ENCODE measurements around the gene NF1. TPM values are rescaled to one million over a fixed set of nuclear protein-coding genes. Genes with fewer than 3 reads are reported as not detected.

Gene NF1
- total RNA-seq, 4 donors from 2014 or later, result 61.4 to 81.2 (median 66.6) TPM

DNA sequence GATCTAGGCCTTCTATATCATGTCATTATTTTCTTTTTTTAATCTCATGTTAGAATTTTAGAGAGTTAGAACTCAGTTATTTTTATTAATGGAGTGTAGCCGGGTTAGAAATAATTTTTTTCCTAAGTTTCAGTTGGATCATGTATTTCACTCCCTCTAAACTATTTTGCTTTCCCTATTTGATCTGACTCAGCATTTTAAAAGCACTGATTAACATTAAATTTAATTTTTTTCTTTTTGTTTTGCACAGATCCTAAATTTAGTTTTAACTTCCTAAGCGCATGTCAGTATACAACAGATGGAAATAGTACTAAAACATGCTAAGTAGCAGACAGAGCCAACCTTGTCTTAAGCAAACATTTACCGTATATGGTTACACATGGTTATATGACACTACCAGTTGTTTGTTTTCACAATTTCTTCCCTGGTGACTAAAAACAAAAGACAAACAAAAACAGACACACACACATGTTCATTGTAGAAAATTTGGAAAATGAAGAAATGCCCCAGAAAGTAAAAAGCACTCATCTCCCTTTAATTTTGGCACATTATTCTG lies 263.1 kb downstream of the NF1 start:
- TF ChIP-seq, protein P1, sequence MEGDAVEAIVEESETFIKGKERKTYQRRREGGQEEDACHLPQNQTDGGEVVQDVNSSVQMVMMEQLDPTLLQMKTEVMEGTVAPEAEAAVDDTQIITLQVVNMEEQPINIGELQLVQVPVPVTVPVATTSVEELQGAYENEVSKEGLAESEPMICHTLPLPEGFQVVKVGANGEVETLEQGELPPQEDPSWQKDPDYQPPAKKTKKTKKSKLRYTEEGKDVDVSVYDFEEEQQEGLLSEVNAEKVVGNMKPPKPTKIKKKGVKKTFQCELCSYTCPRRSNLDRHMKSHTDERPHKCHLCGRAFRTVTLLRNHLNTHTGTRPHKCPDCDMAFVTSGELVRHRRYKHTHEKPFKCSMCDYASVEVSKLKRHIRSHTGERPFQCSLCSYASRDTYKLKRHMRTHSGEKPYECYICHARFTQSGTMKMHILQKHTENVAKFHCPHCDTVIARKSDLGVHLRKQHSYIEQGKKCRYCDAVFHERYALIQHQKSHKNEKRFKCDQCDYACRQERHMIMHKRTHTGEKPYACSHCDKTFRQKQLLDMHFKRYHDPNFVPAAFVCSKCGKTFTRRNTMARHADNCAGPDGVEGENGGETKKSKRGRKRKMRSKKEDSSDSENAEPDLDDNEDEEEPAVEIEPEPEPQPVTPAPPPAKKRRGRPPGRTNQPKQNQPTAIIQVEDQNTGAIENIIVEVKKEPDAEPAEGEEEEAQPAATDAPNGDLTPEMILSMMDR (IDR thresholded peaks at IDR 0.05; ENCODE audit: low read depth), result no peak

DNA sequence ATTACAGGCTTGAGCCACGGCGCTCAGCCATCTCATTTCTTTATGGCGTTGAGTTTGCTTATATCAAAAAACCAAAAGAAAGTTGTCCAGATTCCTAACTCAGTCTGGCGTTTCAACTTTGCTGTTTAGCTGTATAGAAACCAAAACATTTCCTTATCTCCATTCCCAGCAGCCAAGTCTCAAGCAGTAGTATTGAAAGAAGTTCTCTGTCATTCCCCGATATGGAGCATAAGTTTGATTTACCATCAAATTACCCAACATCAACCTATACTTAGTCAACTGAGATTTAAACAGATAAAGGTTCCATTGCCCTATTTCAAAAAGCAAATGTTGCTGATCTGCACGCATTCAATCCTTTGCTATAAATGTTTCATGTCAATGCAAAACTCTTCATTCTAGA lies 269.2 kb downstream of the NF1 start:
- TF ChIP-seq, protein P1 (IDR thresholded peaks at IDR 0.05; ENCODE audit: low read depth), result no peak

DNA sequence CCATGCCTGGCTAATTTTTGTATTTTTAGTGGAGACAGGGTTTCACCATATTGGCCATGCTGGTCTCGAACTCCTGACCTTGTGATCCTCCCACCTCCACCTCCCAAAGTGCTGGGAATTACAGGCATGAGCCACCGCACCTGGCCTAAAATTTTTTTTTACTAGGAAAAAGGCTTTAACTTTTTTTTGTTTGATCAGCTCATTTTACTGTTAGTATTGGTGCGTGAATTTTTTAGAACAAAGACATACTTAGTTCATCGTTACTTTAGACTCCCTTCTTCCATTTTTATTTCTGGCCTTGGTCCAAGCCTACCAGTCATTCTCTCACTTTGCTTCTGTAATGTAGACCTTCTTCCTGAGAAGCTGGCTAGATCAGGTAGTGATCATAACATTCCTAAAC lies 271.3 kb downstream of the NF1 start:
- TF ChIP-seq, protein P1 (IDR thresholded peaks at IDR 0.05; ENCODE audit: low read depth), result no peak

DNA sequence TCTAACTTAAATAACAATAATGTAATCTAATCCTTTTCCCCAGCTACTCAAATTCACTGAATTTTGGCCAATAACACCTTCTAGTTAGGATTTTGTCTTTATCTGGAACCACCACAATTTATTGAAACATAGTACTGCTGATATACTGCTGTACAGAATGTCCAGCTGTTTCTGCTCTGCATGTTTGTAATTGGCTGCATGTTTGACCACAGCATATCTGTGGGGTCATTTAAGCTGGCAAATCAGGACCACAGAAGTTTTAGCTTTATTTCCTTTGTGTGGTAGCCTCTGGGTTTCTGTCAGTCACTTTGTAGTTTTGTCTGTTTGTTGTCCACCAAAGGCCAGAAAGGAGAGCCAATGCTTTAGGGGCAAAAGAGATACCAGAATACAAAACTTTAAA lies 274.5 kb downstream of the NF1 start:
- TF ChIP-seq, protein P1 (IDR thresholded peaks at IDR 0.05; ENCODE audit: low read depth), result no peak

DNA sequence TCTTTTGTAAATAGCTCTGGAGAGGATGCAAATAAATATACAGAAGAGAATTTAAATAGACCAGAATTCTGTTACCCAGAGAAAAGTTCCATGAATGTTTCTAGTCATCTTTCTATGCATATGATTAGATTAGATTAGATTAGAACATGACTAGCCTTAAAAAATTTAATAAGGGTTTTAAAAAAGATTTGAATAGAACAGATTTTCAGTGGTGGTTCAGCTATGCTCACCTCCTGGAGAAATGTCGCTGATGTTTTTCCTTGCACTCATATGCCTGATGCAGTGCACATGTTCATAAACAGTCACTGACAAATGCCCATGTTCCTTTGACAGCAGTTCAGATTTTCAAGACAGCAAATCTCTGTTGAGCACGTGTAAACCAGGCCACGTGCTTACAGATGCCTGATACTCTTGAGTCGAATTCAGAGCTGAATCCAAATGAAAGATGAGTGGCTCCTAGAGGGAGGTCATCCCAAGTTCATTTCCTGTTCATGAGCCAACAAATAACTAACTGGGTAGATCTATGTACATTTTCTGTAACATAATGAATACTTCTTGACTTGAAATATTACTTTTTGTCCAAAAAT lies 276.8 kb downstream of the NF1 start:
- TF ChIP-seq, protein P1 (IDR thresholded peaks at IDR 0.05; ENCODE audit: low read depth), result no peak

DNA sequence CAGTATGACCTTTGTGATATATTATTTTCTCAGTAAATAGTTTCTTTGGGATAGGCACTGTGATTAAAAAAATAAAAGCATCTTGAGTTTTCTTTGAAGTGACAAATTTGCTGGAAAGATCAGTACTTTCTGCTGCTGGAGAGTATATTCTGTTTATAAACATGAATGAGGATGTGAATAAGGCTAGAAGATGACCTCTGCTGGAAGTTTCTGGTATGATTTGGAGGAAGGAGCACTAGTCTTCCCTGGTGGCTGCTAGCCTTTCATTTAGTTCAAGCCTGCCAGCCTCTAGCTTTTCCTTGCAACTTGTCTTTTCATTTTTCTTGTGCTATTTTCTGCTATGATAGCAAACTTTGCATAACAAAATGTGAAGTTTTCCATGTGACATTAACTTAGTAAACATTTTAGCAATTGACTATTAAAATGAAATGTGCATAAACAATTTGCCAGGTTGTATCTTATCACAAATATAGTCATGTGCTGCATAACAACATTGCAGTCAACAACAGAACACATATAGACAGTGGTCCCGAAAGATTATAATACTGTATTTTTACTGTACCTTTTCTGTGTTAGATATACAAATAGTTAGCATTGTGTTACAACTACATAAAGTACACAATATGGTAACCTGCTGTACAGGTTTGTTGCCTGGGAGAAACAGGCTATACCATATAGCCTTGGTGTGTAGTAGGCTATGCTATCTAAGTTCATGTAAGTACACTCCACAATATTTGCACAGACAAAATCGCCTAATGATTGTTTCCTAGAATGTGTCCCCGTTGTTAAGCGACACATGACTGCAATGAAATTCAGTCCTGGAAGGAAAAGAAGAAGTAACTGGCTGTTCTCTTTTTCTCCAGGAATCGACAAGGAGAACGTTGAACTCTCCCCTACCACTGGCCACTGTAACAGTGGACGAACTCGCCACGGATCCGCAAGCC lies 278.6 kb downstream of the NF1 start:
- TF ChIP-seq, protein P1 (IDR thresholded peaks at IDR 0.05; ENCODE audit: low read depth), result no peak

DNA sequence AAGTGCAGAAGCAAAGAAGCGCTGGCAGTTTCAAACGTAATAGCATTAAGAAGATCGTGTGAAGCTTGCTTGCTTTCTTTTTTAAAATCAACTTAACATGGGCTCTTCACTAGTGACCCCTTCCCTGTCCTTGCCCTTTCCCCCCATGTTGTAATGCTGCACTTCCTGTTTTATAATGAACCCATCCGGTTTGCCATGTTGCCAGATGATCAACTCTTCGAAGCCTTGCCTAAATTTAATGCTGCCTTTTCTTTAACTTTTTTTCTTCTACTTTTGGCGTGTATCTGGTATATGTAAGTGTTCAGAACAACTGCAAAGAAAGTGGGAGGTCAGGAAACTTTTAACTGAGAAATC lies 279.3 kb downstream of the NF1 start:
- TF ChIP-seq, protein P1 (IDR thresholded peaks at IDR 0.05; ENCODE audit: low read depth), result no peak

Measured in subcutaneous adipose tissue (tissue), 4 donors.